ENCODE measurements around the gene MAPK4. TPM values are rescaled to one million over a fixed set of nuclear protein-coding genes. Genes with fewer than 3 reads are reported as not detected.

The MAPK4 gene
- total RNA-seq, 5 donors from 2014 or later (not counting 1 experiment from before 2014, with no cell fraction given), result 0.06 TPM; not detected in 4

GRCh38 chr18:50678651-50679050, 118.8 kb downstream of the MAPK4 start:
- no peaks in the 10 kb centered on the region for H3K36me3 Mint-ChIP-seq
- Histone ChIP-seq H3K27ac (ENCODE audit: low read length) (no peak overlapping the region), H3K4me3 (ENCODE audit: control insufficient read depth in 1 of 2, extremely low read depth in 1 of 2, low read length in 1 of 2) (no peak overlapping the region), H3K4me1 (ENCODE audit: control insufficient read depth in 1 of 2, extremely low read depth in 1 of 2, insufficient read depth in 2 of 2, low read length in 2 of 2) (no peaks in the 10 kb centered on the region), H3K36me3 (ENCODE audit: control insufficient read depth in 2 of 2, extremely low read depth in 1 of 2, insufficient read depth in 1 of 2, low read length in 1 of 2) (no peaks in the 10 kb centered on the region), H3K9me3 (no peaks in the 10 kb centered on the region), H3K27me3 (replicated peaks in 1 of 2; ENCODE audit: control insufficient read depth in 2 of 2, extremely low read depth in 1 of 2, insufficient read depth in 2 of 2, low read length in 1 of 2) (peaks cover 0 to 4% of the 10 kb centered on the region in 2 experiments)
- H3K4me3 Mint-ChIP-seq, result no peak overlapping the region
- no peak overlapping the region for H3K27ac Mint-ChIP-seq
- ChIA-PET CTCF (no interaction called here), POLR2A (no interaction called here)
- H3K4me1 Mint-ChIP-seq, result no peaks in the 10 kb centered on the region
- DNase-seq (no peak), ATAC-seq (replicated peaks in 1 of 4) (no peak)
- H3K27me3 Mint-ChIP-seq, result peaks cover 0 to 6% of the 10 kb centered on the region in 2 donors
- H3K9me3 Mint-ChIP-seq, result no peaks in the 10 kb centered on the region
- 50% methylated on average over 1 of the region's 6 CpGs for WGBS (ENCODE audit: insufficient coverage)

- no peak for DNase-seq
- no peak for ATAC-seq (replicated peaks in 1 of 4)
- H3K9me3 Mint-ChIP-seq, result no peaks in the 10 kb centered on the region
- CTCF ChIA-PET, result no interaction called here
- H3K4me3 ChIP-seq (ENCODE audit: control insufficient read depth in 1 of 2, extremely low read depth in 1 of 2, low read length in 1 of 2), result no peak overlapping the region
- H3K4me1 Mint-ChIP-seq, result no peaks in the 10 kb centered on the region
- H3K4me1 ChIP-seq (ENCODE audit: control insufficient read depth in 1 of 2, extremely low read depth in 1 of 2, insufficient read depth in 2 of 2, low read length in 2 of 2), result no peaks in the 10 kb centered on the region
- POLR2A ChIA-PET, result no interaction called here
- peaks cover 0 to 10% of the 10 kb centered on the region in 2 donors for H3K27me3 Mint-ChIP-seq
- H3K9me3 ChIP-seq, result no peaks in the 10 kb centered on the region
- no peak overlapping the region for H3K4me3 Mint-ChIP-seq
- H3K36me3 ChIP-seq (ENCODE audit: control insufficient read depth in 2 of 2, extremely low read depth in 1 of 2, insufficient read depth in 1 of 2, low read length in 1 of 2), result no peaks in the 10 kb centered on the region
- H3K36me3 Mint-ChIP-seq, result no peaks in the 10 kb centered on the region
- no peak overlapping the region for H3K27ac Mint-ChIP-seq
- no peak overlapping the region for H3K27ac ChIP-seq (ENCODE audit: low read length)
- WGBS (ENCODE audit: insufficient coverage), result 100% methylated on average over 1 of the region's 5 CpGs
- peaks cover 0 to 4% of the 10 kb centered on the region in 2 experiments for H3K27me3 ChIP-seq (replicated peaks in 1 of 2; ENCODE audit: control insufficient read depth in 2 of 2, extremely low read depth in 1 of 2, insufficient read depth in 2 of 2, low read length in 1 of 2)
Measured at GRCh38 chr18:50679056-50679455, 119.2 kb downstream of the MAPK4 start.

GRCh38 chr18:50679656-50680055, 119.8 kb downstream of the MAPK4 start:
- Mint-ChIP-seq H3K4me1 (no peaks in the 10 kb centered on the region), H3K36me3 (no peaks in the 10 kb centered on the region), H3K27me3 (peaks cover 0 to 10% of the 10 kb centered on the region in 2 donors), H3K9me3 (no peaks in the 10 kb centered on the region), H3K27ac (no peak overlapping the region), H3K4me3 (no peak overlapping the region)
- 96% methylated on average over 5 of the region's 10 CpGs for WGBS (ENCODE audit: insufficient coverage)
- Histone ChIP-seq H3K36me3 (ENCODE audit: control insufficient read depth in 2 of 2, extremely low read depth in 1 of 2, insufficient read depth in 1 of 2, low read length in 1 of 2) (no peaks in the 10 kb centered on the region), H3K27me3 (replicated peaks in 1 of 2; ENCODE audit: control insufficient read depth in 2 of 2, extremely low read depth in 1 of 2, insufficient read depth in 2 of 2, low read length in 1 of 2) (peaks cover 0 to 7% of the 10 kb centered on the region in 2 experiments), H3K4me3 (ENCODE audit: control insufficient read depth in 1 of 2, extremely low read depth in 1 of 2, low read length in 1 of 2) (no peak overlapping the region), H3K27ac (ENCODE audit: low read length) (no peak overlapping the region), H3K9me3 (no peaks in the 10 kb centered on the region), H3K4me1 (ENCODE audit: control insufficient read depth in 1 of 2, extremely low read depth in 1 of 2, insufficient read depth in 2 of 2, low read length in 2 of 2) (no peaks in the 10 kb centered on the region)
- DNase-seq (no peak), ATAC-seq (replicated peaks in 1 of 4) (no peak)
- CTCF ChIA-PET, result no interaction called here
- POLR2A ChIA-PET, result no interaction called here

GRCh38 chr18:50680966-50681365, 121.1 kb downstream of the MAPK4 start:
- ChIA-PET CTCF (no interaction called here), POLR2A (no interaction called here)
- Histone ChIP-seq H3K27ac (ENCODE audit: low read length) (no peak overlapping the region), H3K9me3 (no peaks in the 10 kb centered on the region), H3K4me1 (ENCODE audit: control insufficient read depth in 1 of 2, extremely low read depth in 1 of 2, insufficient read depth in 2 of 2, low read length in 2 of 2) (no peaks in the 10 kb centered on the region), H3K4me3 (ENCODE audit: control insufficient read depth in 1 of 2, extremely low read depth in 1 of 2, low read length in 1 of 2) (no peak overlapping the region), H3K27me3 (replicated peaks in 1 of 2; ENCODE audit: control insufficient read depth in 2 of 2, extremely low read depth in 1 of 2, insufficient read depth in 2 of 2, low read length in 1 of 2) (peaks cover 0 to 8% of the 10 kb centered on the region in 2 experiments), H3K36me3 (ENCODE audit: control insufficient read depth in 2 of 2, extremely low read depth in 1 of 2, insufficient read depth in 1 of 2, low read length in 1 of 2) (no peaks in the 10 kb centered on the region)
- H3K4me1 Mint-ChIP-seq, result no peaks in the 10 kb centered on the region
- ATAC-seq (replicated peaks in 1 of 4) (no peak), DNase-seq (no peak)
- H3K4me3 Mint-ChIP-seq, result no peak overlapping the region
- H3K36me3 Mint-ChIP-seq, result no peaks in the 10 kb centered on the region
- no peaks in the 10 kb centered on the region for H3K9me3 Mint-ChIP-seq
- peaks cover 5 to 14% of the 10 kb centered on the region in 2 donors for H3K27me3 Mint-ChIP-seq
- no CpG with 5 or more reads among the region's 1 CpG for WGBS (ENCODE audit: insufficient coverage)
- H3K27ac Mint-ChIP-seq, result no peak overlapping the region

- no peaks in the 10 kb centered on the region for H3K9me3 ChIP-seq
- H3K36me3 Mint-ChIP-seq, result no peaks in the 10 kb centered on the region
- H3K4me1 ChIP-seq (ENCODE audit: control insufficient read depth in 1 of 2, extremely low read depth in 1 of 2, insufficient read depth in 2 of 2, low read length in 2 of 2), result no peaks in the 10 kb centered on the region
- ATAC-seq (replicated peaks in 1 of 4), result no peak
- POLR2A ChIA-PET, result no interaction called here
- H3K4me3 ChIP-seq (ENCODE audit: control insufficient read depth in 1 of 2, extremely low read depth in 1 of 2, low read length in 1 of 2), result no peak overlapping the region
- WGBS (ENCODE audit: insufficient coverage), result no CpG with 5 or more reads among the region's 1 CpG
- H3K4me3 Mint-ChIP-seq, result no peak overlapping the region
- DNase-seq, result no peak
- H3K27me3 ChIP-seq (replicated peaks in 1 of 2; ENCODE audit: control insufficient read depth in 2 of 2, extremely low read depth in 1 of 2, insufficient read depth in 2 of 2, low read length in 1 of 2), result peaks cover 0 to 11% of the 10 kb centered on the region in 2 experiments
- no peak overlapping the region for H3K27ac ChIP-seq (ENCODE audit: low read length)
- no peaks in the 10 kb centered on the region for H3K9me3 Mint-ChIP-seq
- H3K36me3 ChIP-seq (ENCODE audit: control insufficient read depth in 2 of 2, extremely low read depth in 1 of 2, insufficient read depth in 1 of 2, low read length in 1 of 2), result no peaks in the 10 kb centered on the region
- H3K27ac Mint-ChIP-seq, result no peak overlapping the region
- CTCF ChIA-PET, result no interaction called here
- H3K4me1 Mint-ChIP-seq, result no peaks in the 10 kb centered on the region
- peaks cover 6 to 14% of the 10 kb centered on the region in 2 donors for H3K27me3 Mint-ChIP-seq
Measured at GRCh38 chr18:50682852-50683251, 123.0 kb downstream of the MAPK4 start.

- Mint-ChIP-seq H3K27ac (no peak overlapping the region), H3K4me3 (no peak overlapping the region), H3K4me1 (no peaks in the 10 kb centered on the region), H3K36me3 (no peaks in the 10 kb centered on the region), H3K9me3 (no peaks in the 10 kb centered on the region), H3K27me3 (peaks cover 8 to 13% of the 10 kb centered on the region in 2 donors)
- DNase-seq (no peak), ATAC-seq (replicated peaks in 1 of 4) (no peak)
- ChIA-PET CTCF (no interaction called here), POLR2A (no interaction called here)
- H3K4me3 ChIP-seq (ENCODE audit: control insufficient read depth in 1 of 2, extremely low read depth in 1 of 2, low read length in 1 of 2), result no peak overlapping the region
- H3K4me1 ChIP-seq (ENCODE audit: control insufficient read depth in 1 of 2, extremely low read depth in 1 of 2, insufficient read depth in 2 of 2, low read length in 2 of 2), result no peaks in the 10 kb centered on the region
- no peaks in the 10 kb centered on the region for H3K36me3 ChIP-seq (ENCODE audit: control insufficient read depth in 2 of 2, extremely low read depth in 1 of 2, insufficient read depth in 1 of 2, low read length in 1 of 2)
- no peak overlapping the region for H3K27ac ChIP-seq (ENCODE audit: low read length)
- peaks cover 0 to 10% of the 10 kb centered on the region in 2 experiments for H3K27me3 ChIP-seq (replicated peaks in 1 of 2; ENCODE audit: control insufficient read depth in 2 of 2, extremely low read depth in 1 of 2, insufficient read depth in 2 of 2, low read length in 1 of 2)
- WGBS (ENCODE audit: insufficient coverage), result 70% methylated on average over 6 of the region's 8 CpGs
- no peaks in the 10 kb centered on the region for H3K9me3 ChIP-seq
Measured at GRCh38 chr18:50686409-50686808, 126.5 kb downstream of the MAPK4 start.

- Mint-ChIP-seq H3K4me1 (no peaks in the 10 kb centered on the region), H3K9me3 (no peaks in the 10 kb centered on the region), H3K27me3 (peaks cover 8 to 11% of the 10 kb centered on the region in 2 donors), H3K27ac (no peak overlapping the region), H3K4me3 (no peak overlapping the region), H3K36me3 (no peaks in the 10 kb centered on the region)
- peaks cover 0 to 12% of the 10 kb centered on the region in 2 experiments for H3K27me3 ChIP-seq (replicated peaks in 1 of 2; ENCODE audit: control insufficient read depth in 2 of 2, extremely low read depth in 1 of 2, insufficient read depth in 2 of 2, low read length in 1 of 2)
- no peaks in the 10 kb centered on the region for H3K9me3 ChIP-seq
- H3K27ac ChIP-seq (ENCODE audit: low read length), result no peak overlapping the region
- 61% methylated on average over 9 of the region's 11 CpGs for WGBS (ENCODE audit: insufficient coverage)
- no peaks in the 10 kb centered on the region for H3K4me1 ChIP-seq (ENCODE audit: control insufficient read depth in 1 of 2, extremely low read depth in 1 of 2, insufficient read depth in 2 of 2, low read length in 2 of 2)
- POLR2A ChIA-PET, result interaction anchor here in 1 of 2 donors (1.2 kb wide), 1 partner anchor 26 kb away, joined by 3 read pairs; no protein-coding TSS in a partner anchor
- DNase-seq (no peak), ATAC-seq (replicated peaks in 1 of 4) (no peak)
- no peak overlapping the region for H3K4me3 ChIP-seq (ENCODE audit: control insufficient read depth in 1 of 2, extremely low read depth in 1 of 2, low read length in 1 of 2)
- CTCF ChIA-PET, result no interaction called here
- no peaks in the 10 kb centered on the region for H3K36me3 ChIP-seq (ENCODE audit: control insufficient read depth in 2 of 2, extremely low read depth in 1 of 2, insufficient read depth in 1 of 2, low read length in 1 of 2)
Measured at GRCh38 chr18:50687491-50687890, 127.6 kb downstream of the MAPK4 start.
